B cell (primary cell): ENCODE results near the gene TMEM170B. TPM values are rescaled to one million over a fixed set of nuclear protein-coding genes. Genes with fewer than 3 reads are reported as not detected.
A peak's percentile ranks its signal among the peaks of the same experiment; 100 is the strongest.

Source experiments
- ATAC-seq: fragments of 200-7000 bp; cut with Tn5 transposase; one replicate; pipeline ENCODE4 v1.10.0; 2021; ENCODE audit warnings: low read depth, mild to moderate bottlenecking, moderate number of reproducible peaks, moderate library complexity
- CTCF ChIA-PET: fragments of 350-600 bp; sonication (Branson Sonifier 250); formaldehyde crosslinking; loops from one replicate; lab custom pipeline; 2021; ENCODE audit warnings: antibody characterized with exemption, inconsistent platforms; lab: Charles Lee
- POLR2A ChIA-PET: fragments of 350-600 bp; sonication (Branson Sonifier 250); formaldehyde crosslinking; loops from one replicate; lab custom pipeline; 2021; ENCODE audit warnings: antibody characterized with exemption; lab: Charles Lee
- DNase-seq: peaks from one replicate; pipeline ENCODE4 v3.0.0; 2013
- H2AFZ ChIP-seq: 2 replicates; pipeline ENCODE4 v1.6.1; 2012; ENCODE audit warnings: mild to moderate bottlenecking, low read depth, low read length; ENCODE audit not compliant: insufficient read depth, poor library complexity, severe bottlenecking
- H3K27ac ChIP-seq, 2 donors: 1 replicate in 1 of 2; 2 replicates in 1 of 2; pipeline ENCODE4 v1.5.1; 2012 to 2013; ENCODE audit warnings: low read length in 2 of 2, mild to moderate bottlenecking in 2 of 2, moderate library complexity in 1 of 2
- H3K27me3 ChIP-seq, 4 experiments: fragments of 200-600 bp in 1 of 4; sonication (generic) in 1 of 4; replicated peaks in 1 of 4; 1 replicate in 2 of 4; 2 replicates in 2 of 4; pipeline versions ENCODE4 v1.6.1 to v1.7.0; 2013 to 2016; ENCODE audit warnings: low read length in 3 of 4, mild to moderate bottlenecking in 2 of 4, mixed read lengths in 1 of 4, moderate library complexity in 1 of 4; ENCODE audit not compliant: insufficient read depth in 4 of 4, control insufficient read depth in 3 of 4; ENCODE audit errors: control extremely low read depth in 1 of 4
- H3K36me3 ChIP-seq, 2 experiments: replicated peaks in 1 of 2; 1 replicate in 1 of 2; 2 replicates in 1 of 2; pipeline versions ENCODE4 v1.6.1 to v1.7.1; 2013; ENCODE audit warnings: low read length in 1 of 2; ENCODE audit not compliant: insufficient read depth in 2 of 2, control insufficient read depth in 1 of 2; ENCODE audit errors: control extremely low read depth in 1 of 2, extremely low read depth in 1 of 2
- H3K4me1 ChIP-seq, 2 donors: fragments of 200-600 bp in 1 of 2; sonication (generic) in 1 of 2; 1 replicate in 1 of 2; 2 replicates in 1 of 2; pipeline versions ENCODE4 v1.5.1 to v1.6.1; 2013 to 2017; ENCODE audit warnings: low read length in 2 of 2; ENCODE audit not compliant: control insufficient read depth in 2 of 2, insufficient read depth in 2 of 2
- H3K4me2 ChIP-seq: replicated peaks from 2 replicates; pipeline ENCODE3; 2012; ENCODE audit warnings: mild to moderate bottlenecking, low read depth, low read length; ENCODE audit not compliant: poor library complexity, severe bottlenecking
- H3K4me3 ChIP-seq, 5 experiments: fragments of 200-600 bp in 1 of 5; sonication (generic) in 1 of 5; 1 replicate in 3 of 5; 2 replicates in 2 of 5; pipeline versions ENCODE4 v1.5.1 to v1.7.0; 2011 to 2016; ENCODE audit warnings: low read length in 4 of 5, mild to moderate bottlenecking in 4 of 5, low read depth in 2 of 5, control low read depth in 1 of 5, moderate library complexity in 1 of 5; ENCODE audit not compliant: insufficient read depth in 1 of 5; ENCODE audit errors: control extremely low read depth in 1 of 5, extremely low read depth in 1 of 5
- H3K79me2 ChIP-seq: fragments of 200-600 bp; sonication (generic); one replicate; pipeline ENCODE4 v1.6.0; 2016; ENCODE audit warnings: low read length; ENCODE audit not compliant: control insufficient read depth, insufficient read depth
- H3K9ac ChIP-seq: fragments of 200-600 bp; sonication (generic); 2 replicates; pipeline ENCODE4 v1.6.1; 2017; ENCODE audit warnings: mild to moderate bottlenecking, low read length, moderate library complexity
- H3K9me3 ChIP-seq, 3 donors: one replicate each; pipeline versions ENCODE4 v1.6.1 to v1.7.1; 2013; ENCODE audit warnings: low read length in 2 of 3; ENCODE audit not compliant: control insufficient read depth in 2 of 3, insufficient read depth in 1 of 3; ENCODE audit errors: control extremely low read depth in 1 of 3
- H4K20me1 ChIP-seq: 2 replicates; pipeline ENCODE4 v1.6.0; 2012; ENCODE audit warnings: mild to moderate bottlenecking, low read length; ENCODE audit not compliant: insufficient read depth, control insufficient read depth, poor library complexity, severe bottlenecking
- H3K27ac Mint-ChIP-seq: one replicate; pipeline ENCODE4 v1.8.0; 2021; ENCODE audit warnings: mixed read lengths
- H3K27me3 Mint-ChIP-seq: one replicate; pipeline ENCODE4 v1.8.0; 2021; ENCODE audit warnings: mixed read lengths
- H3K4me1 Mint-ChIP-seq: one replicate; pipeline ENCODE4 v1.8.0; 2021; ENCODE audit warnings: mixed read lengths
- H3K4me3 Mint-ChIP-seq: one replicate; pipeline ENCODE4 v1.8.0; 2021; ENCODE audit warnings: mixed read lengths
- H3K9me3 Mint-ChIP-seq: one replicate; pipeline ENCODE4 v1.8.0; 2022; ENCODE audit warnings: mixed read lengths; ENCODE audit not compliant: insufficient read depth
- CTCF ChIP-seq: fragments of 200-600 bp; IDR thresholded peaks from one replicate; pipeline ENCODE4 v1.8.0; 2022; ENCODE audit warnings: antibody characterized with exemption, mild to moderate bottlenecking
- EZH2 ChIP-seq: IDR thresholded peaks from 2 replicates; pipeline ENCODE4 v1.6.1; 2012; ENCODE audit warnings: borderline replicate concordance, low read depth, mild to moderate bottlenecking, moderate library complexity, low read length; ENCODE audit not compliant: insufficient read depth, poor library complexity, severe bottlenecking
- WGBS: methylation state at CpG from one replicate; pipeline ENCODE4 v1.1.5; 2013; ENCODE audit warnings: missing lambda C conversion rate; ENCODE audit not compliant: insufficient coverage; 5-methylcytosine and 5-hydroxymethylcytosine counted together
- intact Hi-C: fragments of 100-400 bp; cut with micrococcal nuclease; formaldehyde crosslinking; loops from one replicate; pipeline ENCODE4 v1.10.0; 2022
- polyA plus RNA-seq: library from polyadenylated mRNA; depleted of rRNA; stranded (reverse); fragments of >200 nt; gene quantifications from 2 replicates; pipeline ENCODE4 v1.2.3, GENCODE V29; 2012
- total RNA-seq, 2 donors: library from RNA; stranded (reverse); fragments of 120-200 nt in 1 of 2; gene quantifications; 1 replicate in 1 of 2; 2 replicates in 1 of 2; pipeline versions ENCODE4 v1.2.3 to v1.2.4, GENCODE V29; 2013 to 2022

TMEM170B gene
- total and polyA plus RNA-seq, 2 donors (not counting 1 experiment from before 2014, with no cell fraction given), result 0.64 to 3.4 TPM

DNA sequence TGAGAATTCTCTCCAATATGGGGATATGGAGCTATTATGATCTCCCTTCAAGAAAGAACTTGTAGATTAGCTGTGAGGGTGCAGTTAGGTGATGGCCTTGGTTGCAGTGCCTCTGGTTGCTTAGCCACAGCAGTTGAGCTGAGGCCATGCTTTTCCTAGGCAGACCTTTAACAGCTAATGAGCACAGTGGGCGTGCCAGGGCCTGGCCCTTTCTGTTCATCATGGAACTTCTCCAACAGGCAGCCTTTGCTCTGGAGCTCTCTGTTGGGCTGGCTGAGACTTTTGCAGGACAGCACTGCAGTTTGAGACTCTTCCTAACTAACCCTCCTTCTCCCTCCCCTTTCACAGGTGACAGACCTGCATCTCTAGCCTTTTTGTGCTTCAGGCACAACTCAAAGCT, 39.7 kb upstream of the TMEM170B start:
- CTCF ChIA-PET, result interaction anchor here (1.0 to 11.1 kb wide), 8 partner anchors 12 to 429 kb away, joined by 3 to 334 read pairs (median 9); no protein-coding TSS in a partner anchor
- no peaks in the 10 kb centered on the region for H3K27me3 Mint-ChIP-seq
- DNase-seq, result no peak

More for the DNA sequence above, 39.7 kb upstream of the TMEM170B start:
- no peaks in the 10 kb centered on the region for H3K36me3 ChIP-seq
- H4K20me1 ChIP-seq, result no peaks in the 10 kb centered on the region
- no peak overlapping the region for H3K27ac ChIP-seq
- no peak overlapping the region for H3K4me3 ChIP-seq
- H3K9me3 Mint-ChIP-seq, result no peaks in the 10 kb centered on the region
- no peak overlapping the region for H3K4me3 Mint-ChIP-seq
- peaks cover 22% of the 10 kb centered on the region for H3K79me2 ChIP-seq
- intact Hi-C loops, result loop anchor here (2.0 to 10.0 kb wide), 2 partner anchors 37 to 53 kb away; no protein-coding TSS in a partner anchor
- H2AFZ ChIP-seq, result peak overlapping the region; percentile 4
- TF ChIP-seq CTCF (no peak), EZH2 (no peak)
- WGBS, result 100% methylated on average over 1 of the region's 1 CpG
- H3K4me2 ChIP-seq, result no peak overlapping the region
- no peak overlapping the region for H3K27ac Mint-ChIP-seq
- H3K27me3 ChIP-seq, result no peaks in the 10 kb centered on the region
- ATAC-seq, result no peak
- POLR2A ChIA-PET, result no interaction called here
- peaks cover 32% of the 10 kb centered on the region for H3K4me1 Mint-ChIP-seq
- H3K9ac ChIP-seq, result no peak overlapping the region
- H3K4me1 ChIP-seq, result peaks cover 33 to 37% of the 10 kb centered on the region in 2 donors
- H3K9me3 ChIP-seq, result peaks cover 0 to 8% (median 2%) of the 10 kb centered on the region in 3 donors
